ENCODE results near the gene ARL8B.

DNA sequence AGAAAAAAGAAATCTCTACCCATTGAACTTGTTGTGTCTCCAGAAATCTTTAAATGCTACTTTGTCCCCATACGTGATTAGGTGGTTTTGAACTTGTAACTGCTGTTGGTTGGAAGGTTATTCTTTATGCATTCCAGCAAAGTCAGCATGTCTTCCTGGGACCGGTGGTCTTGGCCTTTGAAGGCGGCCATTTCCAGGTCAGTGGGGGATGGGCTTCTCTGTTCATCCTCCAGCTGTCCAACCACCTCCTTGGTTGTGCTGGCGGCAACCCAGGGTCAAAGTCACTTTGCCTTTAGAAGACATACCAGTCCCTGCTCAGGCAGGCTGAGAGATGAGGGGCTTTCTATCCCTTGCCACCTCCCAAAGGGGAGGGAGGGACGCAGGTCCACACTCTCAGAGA lies 37.9 kb upstream of the ARL8B start:
- no peak for TF ChIP-seq POLR2AphosphoS5 (IDR thresholded peaks at IDR 0.05; ENCODE audit: low read depth, low read length)
- TF ChIP-seq, protein P1, sequence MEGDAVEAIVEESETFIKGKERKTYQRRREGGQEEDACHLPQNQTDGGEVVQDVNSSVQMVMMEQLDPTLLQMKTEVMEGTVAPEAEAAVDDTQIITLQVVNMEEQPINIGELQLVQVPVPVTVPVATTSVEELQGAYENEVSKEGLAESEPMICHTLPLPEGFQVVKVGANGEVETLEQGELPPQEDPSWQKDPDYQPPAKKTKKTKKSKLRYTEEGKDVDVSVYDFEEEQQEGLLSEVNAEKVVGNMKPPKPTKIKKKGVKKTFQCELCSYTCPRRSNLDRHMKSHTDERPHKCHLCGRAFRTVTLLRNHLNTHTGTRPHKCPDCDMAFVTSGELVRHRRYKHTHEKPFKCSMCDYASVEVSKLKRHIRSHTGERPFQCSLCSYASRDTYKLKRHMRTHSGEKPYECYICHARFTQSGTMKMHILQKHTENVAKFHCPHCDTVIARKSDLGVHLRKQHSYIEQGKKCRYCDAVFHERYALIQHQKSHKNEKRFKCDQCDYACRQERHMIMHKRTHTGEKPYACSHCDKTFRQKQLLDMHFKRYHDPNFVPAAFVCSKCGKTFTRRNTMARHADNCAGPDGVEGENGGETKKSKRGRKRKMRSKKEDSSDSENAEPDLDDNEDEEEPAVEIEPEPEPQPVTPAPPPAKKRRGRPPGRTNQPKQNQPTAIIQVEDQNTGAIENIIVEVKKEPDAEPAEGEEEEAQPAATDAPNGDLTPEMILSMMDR (IDR thresholded peaks at IDR 0.05) = no peak
